ENCODE measurements around the gene CRYBG1.

Gene CRYBG1

DNA sequence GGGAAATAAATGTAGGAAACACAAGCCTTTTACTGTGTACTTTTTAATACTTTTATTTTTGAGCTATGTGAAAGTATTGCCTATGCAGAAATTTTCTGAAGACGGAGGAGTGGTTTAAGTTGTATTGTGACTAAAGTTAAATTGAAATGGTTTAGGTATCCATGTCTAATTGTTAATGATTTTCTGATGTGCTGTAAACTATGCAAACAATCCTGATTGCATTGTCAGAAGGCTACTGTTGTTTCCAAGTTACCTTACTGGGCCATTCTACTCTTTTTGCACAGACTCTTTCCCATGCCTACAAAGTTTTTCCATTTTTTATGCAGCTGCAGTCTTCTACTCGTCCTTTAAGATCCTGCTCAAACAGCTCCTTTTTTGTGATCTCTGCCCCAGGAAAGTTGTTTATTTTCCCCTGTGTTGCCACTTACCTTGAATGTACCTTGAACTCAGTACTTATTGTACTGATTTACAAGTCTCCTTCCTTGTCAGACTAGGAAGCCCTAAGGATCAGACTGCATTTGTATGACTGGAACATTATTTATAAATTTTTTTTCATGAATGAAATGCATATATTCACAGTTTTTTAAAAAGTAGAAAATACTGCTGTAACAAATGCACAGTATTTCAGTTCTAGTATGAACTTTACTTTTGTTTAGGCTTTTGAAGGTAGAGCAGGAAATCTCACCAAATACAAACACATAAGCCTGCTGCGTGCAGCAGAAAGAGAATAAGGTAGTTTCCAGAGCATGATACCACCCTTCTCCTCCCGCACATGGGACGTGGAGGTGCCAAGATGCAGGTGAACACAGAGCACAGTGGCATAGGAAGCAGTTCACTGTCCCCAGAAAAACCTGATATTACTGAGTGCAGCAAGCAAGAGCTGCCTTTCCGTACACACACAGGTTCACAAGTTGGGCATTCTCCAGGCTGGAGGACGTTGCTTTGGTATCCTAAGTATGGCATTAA, 97.8 kb downstream of the CRYBG1 start:
- in situ Hi-C loops (cut with MboI; ENCODE audit: low sequenced_read_pairs), result no loop called here

DNA sequence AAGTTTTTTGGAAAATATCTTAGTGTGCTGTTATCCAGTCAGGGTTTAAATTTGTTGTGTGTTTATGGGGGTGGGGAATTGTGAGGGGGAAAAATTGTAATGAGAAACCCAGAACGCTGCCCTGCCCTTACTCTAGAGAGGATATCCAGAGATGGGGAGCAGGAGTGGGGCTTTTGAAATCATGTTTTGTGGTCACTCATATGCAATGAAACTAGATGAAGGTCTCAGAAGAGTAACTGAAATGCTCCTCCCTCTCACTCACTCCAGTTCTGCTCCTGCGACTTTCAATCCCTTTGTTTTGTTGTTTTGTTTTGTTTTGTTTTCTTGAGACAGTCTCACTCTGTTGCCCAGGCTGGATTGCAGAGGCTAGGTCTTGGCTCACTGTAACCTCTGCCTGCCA, 100.0 kb downstream of the CRYBG1 start:
- in situ Hi-C loops (cut with MboI; ENCODE audit: low sequenced_read_pairs), result no loop called here

DNA sequence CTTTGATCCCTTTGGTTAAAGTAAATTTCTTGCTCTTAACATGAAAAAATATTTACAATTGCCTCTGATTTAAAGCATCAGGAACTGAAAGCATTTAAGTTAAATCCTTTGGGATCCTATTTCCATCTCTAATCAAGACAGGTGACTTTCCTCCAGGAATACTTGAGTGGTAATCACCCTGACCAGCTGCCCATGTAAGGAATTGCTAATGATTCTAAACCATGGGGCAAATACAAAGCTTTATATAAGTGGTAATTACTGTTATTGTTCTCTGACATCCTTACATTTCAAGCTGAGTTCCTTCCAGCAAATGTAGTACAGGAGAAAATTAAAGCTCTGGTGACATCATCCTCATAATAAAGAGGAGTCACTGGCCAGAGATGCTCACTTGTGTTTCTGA, 100.6 kb downstream of the CRYBG1 start:
- in situ Hi-C loops (cut with MboI; ENCODE audit: low sequenced_read_pairs), result no loop called here

DNA sequence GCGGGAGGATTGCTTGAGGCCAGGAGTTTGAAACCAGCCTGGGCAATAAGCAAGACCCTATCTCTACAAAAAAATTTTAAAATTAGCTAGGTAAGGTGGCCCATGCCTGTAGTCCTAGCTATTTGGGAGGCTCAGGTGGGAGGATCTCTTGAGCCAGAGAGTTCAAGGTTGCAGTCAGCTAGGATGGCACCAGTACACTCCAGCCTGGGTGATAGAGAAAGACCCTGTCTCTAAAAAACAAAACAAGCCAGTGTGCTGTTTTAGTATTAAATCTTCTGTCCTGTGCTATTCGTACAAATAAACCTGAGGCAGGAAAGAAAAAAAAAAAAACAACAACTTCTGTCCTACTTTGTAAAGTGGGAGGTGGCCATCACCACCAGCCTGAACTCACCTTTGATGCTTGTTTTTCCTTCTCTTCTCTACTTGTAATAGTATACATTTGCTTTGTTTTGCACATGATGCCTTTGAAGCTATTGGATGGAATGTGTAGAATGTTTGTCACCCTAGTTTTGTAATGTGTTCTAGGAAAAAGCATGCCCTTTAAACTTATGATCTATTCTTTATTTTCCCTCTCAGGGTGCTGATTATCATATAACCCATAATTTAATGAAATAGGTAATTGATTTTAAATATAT, 102.5 kb downstream of the CRYBG1 start:
- in situ Hi-C loops (cut with MboI; ENCODE audit: low sequenced_read_pairs), result no loop called here

DNA sequence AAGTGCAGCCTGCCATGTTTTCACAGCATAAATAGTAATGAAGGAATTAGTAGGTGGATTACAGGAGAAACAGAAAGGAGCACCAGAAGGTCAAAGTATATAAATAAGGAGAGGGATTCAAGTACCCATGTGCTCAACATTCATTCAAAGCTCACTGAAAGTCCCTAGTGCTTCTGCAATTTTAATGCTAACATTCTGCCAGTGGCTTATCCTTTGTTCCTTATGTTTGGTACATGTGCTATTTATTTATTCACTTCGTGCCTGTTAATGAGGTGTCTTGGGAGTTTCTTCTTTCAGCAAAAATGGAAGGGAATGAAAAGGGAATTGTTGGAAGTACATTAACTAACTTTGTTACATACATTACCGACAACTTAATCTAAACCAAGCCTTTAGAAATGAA, 105.7 kb downstream of the CRYBG1 start:
- in situ Hi-C loops (cut with MboI; ENCODE audit: low sequenced_read_pairs), result no loop called here

DNA sequence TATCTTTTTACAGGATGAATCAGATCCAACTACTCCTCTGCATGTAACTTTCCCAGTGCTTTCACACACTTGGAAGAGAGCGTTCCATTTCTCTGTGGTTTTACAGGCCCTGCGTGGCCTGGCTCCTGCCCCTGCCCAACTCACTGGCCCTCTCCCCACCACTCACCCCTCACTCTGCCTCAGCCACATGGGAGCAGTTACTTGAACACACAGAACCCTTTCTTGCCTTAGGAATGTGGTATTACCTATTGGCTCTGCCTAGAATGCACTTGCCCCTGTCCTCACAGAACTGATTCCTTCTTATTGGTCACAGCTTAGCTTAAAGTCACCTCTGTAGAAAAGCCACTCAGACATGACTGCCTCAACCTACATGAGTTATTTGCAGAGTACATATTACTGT, 108.4 kb downstream of the CRYBG1 start:
- in situ Hi-C loops (cut with MboI; ENCODE audit: low sequenced_read_pairs), result no loop called here

DNA sequence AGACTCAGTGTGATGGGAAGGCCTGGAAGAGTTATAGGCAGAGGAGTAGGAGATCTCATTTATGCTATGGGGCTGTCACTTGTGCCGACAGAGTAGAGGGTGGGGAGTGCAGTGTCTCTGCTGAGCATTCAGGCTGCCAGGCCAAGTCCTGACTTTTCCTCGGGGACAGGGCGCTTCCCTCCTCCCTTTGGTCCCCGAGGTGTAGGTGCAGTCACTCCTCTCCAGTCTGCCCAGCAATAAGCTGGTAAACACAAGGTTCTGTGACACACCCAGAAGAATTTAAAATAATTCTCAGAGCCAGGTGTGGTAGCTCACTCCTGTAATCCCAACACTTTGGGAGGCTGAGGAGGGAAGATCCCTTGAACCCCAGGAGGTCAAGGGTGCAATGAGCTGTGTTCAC, 109.4 kb downstream of the CRYBG1 start:
- in situ Hi-C loops (cut with MboI; ENCODE audit: low sequenced_read_pairs), result no loop called here

DNA sequence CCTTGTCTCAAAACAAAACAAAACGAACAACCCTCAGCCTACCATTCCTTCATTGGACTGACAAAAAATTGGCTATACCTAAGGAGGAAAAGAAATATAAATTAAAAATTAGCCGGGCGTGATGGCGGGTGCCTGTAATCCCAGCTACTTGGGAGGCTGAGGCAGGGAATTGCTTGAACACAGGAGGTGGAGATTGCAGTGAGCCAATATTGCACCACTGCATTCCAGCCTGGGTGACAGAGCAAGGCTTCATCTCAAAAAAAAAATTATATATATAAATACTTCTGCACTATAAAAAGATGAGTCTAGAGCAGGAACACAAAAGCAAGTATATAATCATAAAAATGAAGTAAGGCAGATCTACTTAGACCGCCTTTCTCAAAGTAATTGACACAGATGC, 109.8 kb downstream of the CRYBG1 start:
- in situ Hi-C loops (cut with MboI; ENCODE audit: low sequenced_read_pairs), result no loop called here

DNA sequence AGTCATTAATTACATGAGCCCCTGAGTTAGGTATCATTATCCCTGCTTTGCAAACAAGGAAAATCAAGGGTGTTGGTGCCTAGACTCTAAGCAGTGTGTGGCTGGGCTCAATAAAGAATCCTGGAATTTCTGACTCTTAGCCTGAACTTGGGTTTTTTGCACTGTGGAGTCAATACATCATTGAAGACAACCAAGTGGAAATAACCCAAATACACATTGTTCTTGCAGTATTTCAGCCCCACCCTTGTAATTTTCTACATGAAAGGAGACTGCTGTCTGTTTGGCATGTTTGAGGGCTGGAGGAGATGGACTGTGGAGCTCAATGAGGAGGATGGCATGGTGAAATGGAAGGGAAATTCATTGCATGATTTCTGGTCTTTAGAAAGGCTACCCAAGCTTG, 110.3 kb downstream of the CRYBG1 start:
- in situ Hi-C loops (cut with MboI; ENCODE audit: low sequenced_read_pairs), result no loop called here

DNA sequence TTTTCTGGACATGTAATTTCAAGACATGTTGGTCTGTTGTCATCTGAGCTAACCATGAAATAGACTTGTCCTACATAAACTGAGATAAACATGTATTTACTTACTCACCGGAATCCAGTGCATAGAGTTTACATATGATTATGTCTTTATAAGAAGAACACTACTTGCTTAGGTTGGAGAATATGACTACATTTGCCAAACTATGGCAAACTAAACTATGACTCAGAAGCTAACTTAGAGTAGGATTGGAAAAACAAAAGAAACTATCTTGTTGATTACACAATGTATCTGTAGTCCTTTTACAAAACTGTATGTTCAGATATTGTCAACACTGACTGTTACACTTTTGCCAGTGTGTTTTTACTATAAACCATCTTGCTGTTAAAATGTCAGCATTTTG, 113.3 kb downstream of the CRYBG1 start:
- in situ Hi-C loops (cut with MboI; ENCODE audit: low sequenced_read_pairs), result no loop called here

DNA sequence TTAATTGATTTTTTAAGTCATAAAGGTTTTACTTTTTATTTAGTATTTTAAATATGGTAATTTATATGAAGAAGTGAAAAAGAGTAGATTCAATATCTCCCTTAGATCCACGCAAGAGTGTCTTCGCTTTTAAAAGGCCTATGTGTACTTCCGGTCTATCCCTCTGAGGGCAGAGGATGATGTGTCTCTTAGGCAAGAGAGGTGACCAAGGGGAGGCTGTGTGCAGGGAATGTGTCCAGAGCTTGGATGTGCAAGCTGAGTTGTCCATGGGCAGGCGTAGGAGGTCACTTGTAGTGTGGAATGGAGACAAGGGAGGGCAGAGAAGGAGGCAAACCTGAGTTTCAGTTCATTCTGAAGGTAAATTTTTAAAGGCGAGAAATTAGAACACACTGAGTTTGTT, 113.9 kb downstream of the CRYBG1 start:
- in situ Hi-C loops (cut with MboI; ENCODE audit: low sequenced_read_pairs), result no loop called here

DNA sequence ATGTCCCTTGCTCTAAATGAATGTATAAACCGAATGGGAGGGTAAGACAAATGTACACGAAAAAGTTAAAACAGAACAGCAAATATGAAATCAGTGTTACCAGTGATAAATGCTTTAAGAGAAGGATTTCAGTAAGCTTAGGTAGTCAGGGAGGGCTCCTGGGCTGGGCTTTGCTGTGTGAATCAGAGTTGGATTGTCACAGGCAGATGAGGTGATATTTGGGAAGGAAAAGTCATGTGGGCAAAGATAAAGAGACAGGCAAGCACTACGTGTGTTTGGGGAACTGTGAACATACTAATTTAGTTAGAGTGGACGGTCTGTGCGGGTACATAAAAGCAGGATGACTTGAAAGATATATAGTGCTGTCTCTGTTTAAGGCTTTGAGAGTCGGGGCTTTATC, 114.8 kb downstream of the CRYBG1 start:
- in situ Hi-C loops (cut with MboI; ENCODE audit: low sequenced_read_pairs), result no loop called here

DNA sequence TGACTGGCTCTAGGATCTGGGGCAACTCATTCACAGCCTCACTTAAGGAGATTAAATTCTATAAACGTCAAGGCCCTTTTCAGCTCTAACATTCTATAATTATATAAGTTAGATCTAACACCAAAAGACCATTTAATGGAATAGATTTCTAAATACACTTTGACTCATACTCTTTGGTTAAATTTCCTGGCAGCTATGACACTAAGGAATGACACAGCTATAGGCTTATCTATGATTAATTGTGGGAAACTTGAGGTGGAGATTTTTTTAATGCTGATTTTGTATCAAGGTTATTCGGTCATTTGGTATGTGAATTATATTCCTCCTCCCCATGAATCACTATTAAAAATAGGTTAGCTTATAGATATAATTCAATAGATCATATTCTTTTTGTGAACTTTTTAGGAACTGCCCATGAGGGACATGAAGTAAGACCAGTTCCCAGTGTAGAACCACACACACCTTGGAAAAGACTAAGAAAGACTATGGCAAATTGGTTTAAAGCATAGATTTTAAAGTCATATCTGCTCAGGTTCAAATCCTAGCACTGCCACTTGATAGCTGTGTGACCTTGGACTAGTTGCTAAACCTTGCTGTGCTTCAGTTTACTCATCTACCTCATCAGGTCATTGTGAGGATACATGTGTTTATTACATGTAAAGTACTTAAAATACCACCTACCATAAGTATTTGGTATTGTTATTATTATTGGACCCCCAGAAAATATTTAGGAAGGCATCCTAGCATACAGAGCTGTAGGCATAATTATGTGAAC, 116.0 kb downstream of the CRYBG1 start:
- in situ Hi-C loops (cut with MboI; ENCODE audit: low sequenced_read_pairs), result no loop called here

DNA sequence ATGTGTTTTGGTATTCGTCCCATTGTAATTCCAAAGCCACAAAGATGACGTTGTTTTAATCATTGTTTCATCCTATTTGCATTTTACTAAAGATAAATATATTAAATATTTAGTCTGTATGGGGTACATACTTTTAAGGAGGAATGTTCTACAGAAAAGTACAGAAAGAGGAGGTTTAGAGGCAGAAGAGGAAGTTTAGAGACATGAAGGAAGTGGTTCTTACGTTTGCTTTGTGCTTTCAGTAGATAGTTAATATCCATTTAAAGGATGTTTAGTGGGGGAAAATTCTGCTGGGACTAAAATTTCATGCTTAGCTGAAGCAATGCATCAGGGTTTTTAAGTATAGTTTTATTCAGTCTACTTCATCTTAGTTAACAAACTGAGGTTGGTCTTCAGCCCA, 116.6 kb downstream of the CRYBG1 start:
- in situ Hi-C loops (cut with MboI; ENCODE audit: low sequenced_read_pairs), result no loop called here

DNA sequence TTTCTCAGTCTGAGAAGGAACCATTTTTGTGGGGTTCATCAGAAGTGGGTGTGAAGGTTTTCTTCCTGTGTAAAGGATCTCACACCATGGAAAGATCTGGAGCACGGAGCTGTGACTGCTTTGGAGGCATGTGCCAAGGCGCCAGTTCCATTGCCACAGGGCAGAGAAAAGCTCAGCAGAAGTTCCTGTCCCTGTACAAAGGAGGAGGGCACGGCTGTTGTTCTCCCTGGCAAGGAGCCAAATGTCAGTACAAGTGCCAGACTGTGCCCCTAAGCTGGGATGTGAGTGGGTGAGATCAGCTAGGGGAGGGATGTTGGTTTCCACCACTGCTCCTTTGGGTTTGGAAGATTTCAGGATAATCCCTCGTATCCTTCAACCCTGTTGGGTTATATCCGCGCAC, 117.3 kb downstream of the CRYBG1 start:
- in situ Hi-C loops (cut with MboI; ENCODE audit: low sequenced_read_pairs), result no loop called here

DNA sequence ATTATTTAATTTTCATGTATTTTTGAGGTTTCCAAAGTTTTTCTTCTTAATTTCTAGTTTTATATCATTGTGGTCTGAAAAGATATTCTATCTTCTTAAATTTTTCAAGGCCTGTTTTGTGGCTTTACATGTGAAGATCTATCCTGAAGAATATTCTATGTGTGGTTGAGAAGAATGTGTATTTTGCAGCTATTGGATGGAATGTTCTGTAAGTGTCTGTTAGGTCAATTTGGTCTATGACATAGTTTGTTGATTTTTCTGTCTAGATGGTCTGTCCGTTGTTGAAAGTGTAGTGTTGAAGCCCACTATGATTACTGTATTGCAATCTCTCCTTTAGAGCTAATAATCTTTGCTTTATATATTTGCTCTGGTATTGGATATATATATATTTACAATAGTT, 125.7 kb downstream of the CRYBG1 start:
- in situ Hi-C loops (cut with MboI; ENCODE audit: low sequenced_read_pairs), result no loop called here

DNA sequence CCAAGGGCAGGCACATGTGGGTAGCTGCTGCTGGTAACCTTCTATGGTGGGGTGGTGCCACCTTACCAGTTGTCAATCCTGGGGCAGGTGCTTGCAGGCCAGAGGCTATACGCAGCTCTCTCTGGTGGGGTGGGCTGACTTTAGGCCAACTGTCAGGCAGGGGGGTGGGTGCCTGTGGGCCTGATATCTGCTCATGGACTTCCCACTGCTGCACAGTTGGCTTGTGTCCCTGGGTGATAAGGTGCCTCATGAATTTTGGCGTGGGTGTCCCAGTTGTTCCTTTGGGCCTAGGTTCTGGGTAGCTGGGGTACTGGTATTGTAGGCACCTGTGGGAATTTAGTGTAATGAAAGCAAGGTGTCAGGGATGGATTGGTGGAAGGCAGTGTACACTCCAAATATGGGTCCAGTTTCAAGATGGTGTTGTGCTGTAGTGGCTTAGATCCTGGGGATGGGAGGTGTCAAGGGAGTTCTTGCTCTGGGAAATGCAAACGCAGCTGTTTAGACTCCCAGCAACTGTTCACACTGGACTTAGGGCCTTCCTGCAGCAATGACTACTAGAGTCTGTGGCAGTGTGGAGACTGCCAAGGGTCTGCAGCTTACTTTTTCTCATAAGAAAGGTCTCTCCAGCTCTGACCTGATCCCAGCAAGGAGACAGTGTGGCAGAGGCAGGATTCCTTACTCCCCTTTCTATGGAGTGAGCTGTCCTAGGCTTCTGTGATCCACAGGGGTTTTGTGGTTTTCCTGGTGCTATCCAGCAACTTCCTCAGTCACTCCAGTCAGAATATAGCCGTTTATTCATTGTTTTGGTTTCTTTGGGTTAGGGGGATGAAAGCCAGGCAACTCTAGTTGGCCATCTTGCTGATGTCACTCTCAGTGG, 128.2 kb downstream of the CRYBG1 start:
- in situ Hi-C loops (cut with MboI; ENCODE audit: low sequenced_read_pairs), result no loop called here

DNA sequence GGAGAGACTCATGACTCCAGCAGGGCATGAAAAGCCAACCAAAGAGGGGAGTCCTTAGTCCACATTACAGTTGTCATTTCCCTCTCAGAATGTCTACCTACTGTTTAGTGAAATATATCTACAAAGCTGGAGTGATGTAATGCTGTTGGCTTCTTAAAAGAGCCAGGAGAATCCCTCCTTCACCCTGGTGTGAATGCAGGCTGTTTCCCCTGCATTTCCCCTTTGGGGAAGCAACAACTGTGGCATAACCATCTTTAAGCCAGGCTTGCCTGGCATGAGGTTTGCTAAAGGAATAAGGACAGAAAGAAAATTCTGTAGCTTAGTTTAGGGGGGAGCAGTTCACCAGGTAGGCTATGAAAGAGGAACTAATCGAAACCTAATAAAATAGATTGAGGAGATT, 129.5 kb downstream of the CRYBG1 start:
- in situ Hi-C loops (cut with MboI; ENCODE audit: low sequenced_read_pairs), result no loop called here

DNA sequence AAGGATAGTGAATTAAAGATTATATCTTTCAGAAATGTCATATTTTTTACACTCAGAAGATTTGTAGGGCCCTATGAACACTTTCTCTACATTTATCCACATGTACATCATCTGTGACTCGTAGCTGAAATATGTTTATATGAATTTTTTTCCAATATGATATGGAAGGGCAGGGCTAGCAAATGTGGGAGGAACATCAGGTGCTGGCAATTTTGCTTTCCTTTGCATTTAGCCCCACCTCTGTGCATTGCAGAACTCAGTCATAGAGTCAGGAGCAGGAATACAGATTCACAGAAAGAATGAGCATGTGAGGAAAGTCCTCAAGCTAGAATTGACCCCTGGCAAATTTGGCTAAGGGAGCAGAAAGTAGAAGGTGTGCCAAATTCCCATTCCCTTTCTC, 129.9 kb downstream of the CRYBG1 start:
- in situ Hi-C loops (cut with MboI; ENCODE audit: low sequenced_read_pairs), result no loop called here

DNA sequence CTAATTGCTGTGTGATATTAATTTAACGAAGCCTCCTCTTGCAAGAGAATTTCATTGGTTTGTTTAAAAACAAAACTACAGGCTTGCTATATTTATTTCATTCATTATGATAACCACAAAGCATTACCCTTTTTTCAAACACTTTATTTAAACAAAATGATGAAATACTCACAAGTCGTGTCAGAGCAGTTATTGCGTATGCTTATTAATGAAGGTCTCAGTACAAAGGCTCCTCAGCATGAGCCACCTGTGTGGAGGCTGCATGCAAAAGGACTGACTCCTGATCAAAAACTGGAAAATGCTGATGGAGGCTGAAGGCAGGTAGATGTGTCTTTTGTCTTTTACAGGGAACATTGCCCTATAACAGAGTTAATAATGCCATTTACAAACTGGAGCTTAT, 130.5 kb downstream of the CRYBG1 start:
- in situ Hi-C loops (cut with MboI; ENCODE audit: low sequenced_read_pairs), result no loop called here

DNA sequence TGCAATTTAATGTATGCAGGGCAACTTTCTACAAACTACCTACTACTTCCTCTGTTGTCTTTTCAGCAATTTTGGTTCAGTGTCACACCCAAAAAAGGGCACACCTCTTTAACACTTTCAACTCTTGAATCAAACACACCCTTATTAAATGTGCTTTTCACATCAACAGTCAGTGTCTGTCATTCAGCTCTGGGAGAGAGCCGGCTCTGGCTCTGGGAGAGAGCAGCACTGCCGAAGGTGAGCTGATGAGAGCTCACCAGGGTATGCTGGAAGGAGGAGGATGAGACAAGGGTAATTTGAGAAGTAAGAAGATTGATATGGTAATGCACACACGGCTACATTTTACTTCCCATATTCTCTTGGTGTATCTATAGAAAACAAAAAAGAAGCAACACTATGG, 134.5 kb downstream of the CRYBG1 start:
- in situ Hi-C loops (cut with MboI; ENCODE audit: low sequenced_read_pairs), result no loop called here
